Measurements from ENCODE around the gene MRM2. TPM values are rescaled to one million over a fixed set of nuclear protein-coding genes. Genes with fewer than 3 reads are reported as not detected.

MRM2 gene
- total RNA-seq, 1 donor from 2014 or later = 16.7 TPM

GRCh38 chr7:2195400-2196246 lies 46.4 kb downstream of the MRM2 start:
- peak overlapping the region; percentile 20 for H3K27ac ChIP-seq (ENCODE audit: low read depth, low read length)
- no peak overlapping the region for H3K4me3 ChIP-seq (ENCODE audit: low read length in 3 of 3)

GRCh38 chr7:2193575-2194305 lies 48.3 kb downstream of the MRM2 start:
- no peak overlapping the region for H3K27ac ChIP-seq (ENCODE audit: low read depth, low read length)
- peaks cover 0 to 3% (median 0%) of the 10 kb centered on the region in 3 donors for H3K9me3 ChIP-seq (ENCODE audit: control insufficient read depth in 3 of 3, low read length in 3 of 3)
- H3K27me3 ChIP-seq (ENCODE audit: control insufficient read depth in 3 of 3, insufficient read depth in 3 of 3, low read length in 3 of 3) = no peaks in the 10 kb centered on the region
- peaks cover 31 to 53% (median 40%) of the 10 kb centered on the region in 3 donors for H3K4me1 ChIP-seq (ENCODE audit: control insufficient read depth in 3 of 3, insufficient read depth in 3 of 3, low read length in 3 of 3)
- H3K36me3 ChIP-seq (ENCODE audit: control insufficient read depth in 3 of 3, insufficient read depth in 3 of 3, low read length in 3 of 3) = no peaks in the 10 kb centered on the region
- H3K4me3 ChIP-seq (ENCODE audit: low read length in 3 of 3) = no peak overlapping the region
- H3K9ac ChIP-seq (ENCODE audit: low read depth in 1 of 3, low read length in 3 of 3) = no peak overlapping the region

More at GRCh38 chr7:2195400-2196246, 46.4 kb downstream of the MRM2 start:
- Histone ChIP-seq H3K9ac (ENCODE audit: low read depth in 1 of 3, low read length in 3 of 3) (peak overlapping the region in 1 of 3 donors; percentile 55), H3K9me3 (ENCODE audit: control insufficient read depth in 3 of 3, low read length in 3 of 3) (no peaks in the 10 kb centered on the region), H3K4me1 (ENCODE audit: control insufficient read depth in 3 of 3, insufficient read depth in 3 of 3, low read length in 3 of 3) (peaks cover 31 to 55% (median 40%) of the 10 kb centered on the region in 3 donors), H3K36me3 (ENCODE audit: control insufficient read depth in 3 of 3, insufficient read depth in 3 of 3, low read length in 3 of 3) (peaks cover 4 to 7% (median 6%) of the 10 kb centered on the region in 3 donors), H3K27me3 (ENCODE audit: control insufficient read depth in 3 of 3, insufficient read depth in 3 of 3, low read length in 3 of 3) (no peaks in the 10 kb centered on the region)

- Histone ChIP-seq H3K4me1 (ENCODE audit: control insufficient read depth in 3 of 3, insufficient read depth in 3 of 3, low read length in 3 of 3) (peaks cover 31 to 45% (median 40%) of the 10 kb centered on the region in 3 donors), H3K27ac (ENCODE audit: low read depth, low read length) (no peak overlapping the region), H3K4me3 (ENCODE audit: low read length in 3 of 3) (peak overlapping the region in 1 of 3 donors; percentile 12), H3K27me3 (ENCODE audit: control insufficient read depth in 3 of 3, insufficient read depth in 3 of 3, low read length in 3 of 3) (no peaks in the 10 kb centered on the region), H3K36me3 (ENCODE audit: control insufficient read depth in 3 of 3, insufficient read depth in 3 of 3, low read length in 3 of 3) (peaks cover 0 to 1% (median 0%) of the 10 kb centered on the region in 3 donors), H3K9ac (ENCODE audit: low read depth in 1 of 3, low read length in 3 of 3) (peak overlapping the region in 2 of 3 donors; percentile 30 to 54), H3K9me3 (ENCODE audit: control insufficient read depth in 3 of 3, low read length in 3 of 3) (peaks cover 0 to 3% (median 0%) of the 10 kb centered on the region in 3 donors)
These were observed 49.0 kb downstream of the MRM2 start for GRCh38 chr7:2192831-2193534.

GRCh38 chr7:2191016-2191415 lies 51.0 kb downstream of the MRM2 start:
- Histone ChIP-seq H3K27me3 (ENCODE audit: control insufficient read depth in 3 of 3, insufficient read depth in 3 of 3, low read length in 3 of 3) (no peaks in the 10 kb centered on the region), H3K9ac (ENCODE audit: low read depth in 1 of 3, low read length in 3 of 3) (no peak overlapping the region), H3K4me3 (ENCODE audit: low read length in 3 of 3) (no peak overlapping the region), H3K36me3 (ENCODE audit: control insufficient read depth in 3 of 3, insufficient read depth in 3 of 3, low read length in 3 of 3) (peaks cover 0 to 2% (median 0%) of the 10 kb centered on the region in 3 donors), H3K9me3 (ENCODE audit: control insufficient read depth in 3 of 3, low read length in 3 of 3) (peaks cover 0 to 3% (median 0%) of the 10 kb centered on the region in 3 donors), H3K27ac (ENCODE audit: low read depth, low read length) (no peak overlapping the region), H3K4me1 (ENCODE audit: control insufficient read depth in 3 of 3, insufficient read depth in 3 of 3, low read length in 3 of 3) (peaks cover 16 to 29% (median 24%) of the 10 kb centered on the region in 3 donors)

- no peak overlapping the region for H3K27ac ChIP-seq (ENCODE audit: low read depth, low read length)
- peaks cover 12 to 24% (median 19%) of the 10 kb centered on the region in 3 donors for H3K4me1 ChIP-seq (ENCODE audit: control insufficient read depth in 3 of 3, insufficient read depth in 3 of 3, low read length in 3 of 3)
- peaks cover 0 to 2% (median 0%) of the 10 kb centered on the region in 3 donors for H3K36me3 ChIP-seq (ENCODE audit: control insufficient read depth in 3 of 3, insufficient read depth in 3 of 3, low read length in 3 of 3)
- H3K4me3 ChIP-seq (ENCODE audit: low read length in 3 of 3) = no peak overlapping the region
- peaks cover 0 to 3% (median 0%) of the 10 kb centered on the region in 3 donors for H3K9me3 ChIP-seq (ENCODE audit: control insufficient read depth in 3 of 3, low read length in 3 of 3)
- no peaks in the 10 kb centered on the region for H3K27me3 ChIP-seq (ENCODE audit: control insufficient read depth in 3 of 3, insufficient read depth in 3 of 3, low read length in 3 of 3)
- no peak overlapping the region for H3K9ac ChIP-seq (ENCODE audit: low read depth in 1 of 3, low read length in 3 of 3)
These were observed 51.5 kb downstream of the MRM2 start for GRCh38 chr7:2190531-2190930.

GRCh38 chr7:2186166-2186565 lies 55.8 kb downstream of the MRM2 start:
- Histone ChIP-seq H3K9ac (ENCODE audit: low read depth in 1 of 3, low read length in 3 of 3) (no peak overlapping the region), H3K27me3 (ENCODE audit: control insufficient read depth in 3 of 3, insufficient read depth in 3 of 3, low read length in 3 of 3) (no peaks in the 10 kb centered on the region), H3K4me1 (ENCODE audit: control insufficient read depth in 3 of 3, insufficient read depth in 3 of 3, low read length in 3 of 3) (peaks cover 0 to 2% (median 0%) of the 10 kb centered on the region in 3 donors), H3K36me3 (ENCODE audit: control insufficient read depth in 3 of 3, insufficient read depth in 3 of 3, low read length in 3 of 3) (peaks cover 0 to 2% (median 0%) of the 10 kb centered on the region in 3 donors), H3K4me3 (ENCODE audit: low read length in 3 of 3) (no peak overlapping the region), H3K27ac (ENCODE audit: low read depth, low read length) (no peak overlapping the region), H3K9me3 (ENCODE audit: control insufficient read depth in 3 of 3, low read length in 3 of 3) (peaks cover 0 to 3% (median 0%) of the 10 kb centered on the region in 3 donors)

- Histone ChIP-seq H3K36me3 (ENCODE audit: control insufficient read depth in 3 of 3, insufficient read depth in 3 of 3, low read length in 3 of 3) (peaks cover 0 to 2% (median 0%) of the 10 kb centered on the region in 3 donors), H3K4me1 (ENCODE audit: control insufficient read depth in 3 of 3, insufficient read depth in 3 of 3, low read length in 3 of 3) (no peaks in the 10 kb centered on the region), H3K27me3 (ENCODE audit: control insufficient read depth in 3 of 3, insufficient read depth in 3 of 3, low read length in 3 of 3) (no peaks in the 10 kb centered on the region), H3K27ac (ENCODE audit: low read depth, low read length) (no peak overlapping the region), H3K9me3 (ENCODE audit: control insufficient read depth in 3 of 3, low read length in 3 of 3) (peaks cover 0 to 3% (median 0%) of the 10 kb centered on the region in 3 donors), H3K4me3 (ENCODE audit: low read length in 3 of 3) (no peak overlapping the region), H3K9ac (ENCODE audit: low read depth in 1 of 3, low read length in 3 of 3) (no peak overlapping the region)
These were observed 56.3 kb downstream of the MRM2 start for GRCh38 chr7:2185715-2186114.

Other genes with a start within 250 kb of the MRM2 start
- 42.3 TPM for gene MAD1L1, start 9.3 kb downstream of the MRM2 start, total RNA-seq
- 20.9 TPM for gene NUDT1, start within 50 bp of the MRM2 start, total RNA-seq
- gene SNX8, start 72.2 kb upstream of the MRM2 start, total RNA-seq = 12.5 TPM
- 120 TPM for gene EIF3B, start 112.6 kb upstream of the MRM2 start, total RNA-seq
- gene CHST12, start 161.4 kb upstream of the MRM2 start, total RNA-seq = 1.0 TPM
- gene GRIFIN, start 234.2 kb upstream of the MRM2 start, total RNA-seq = not detected